Right atrium auricular region (tissue), 2 donors: Measurements from ENCODE around the gene AGAP1. TPM values are rescaled to one million over a fixed set of nuclear protein-coding genes. Genes with fewer than 3 reads are reported as not detected.

ENCODE experiments used
- DNase-seq: peaks from one replicate; pipeline ENCODE4 v3.0.0-alpha.2; 2019; ENCODE audit warnings: low spot score
- H3K27ac ChIP-seq, 2 donors: fragments of 200-600 bp; sonication (generic); 1 replicate in 1 of 2; 2 replicates in 1 of 2; pipeline ENCODE4 v1.5.1; 2016 to 2019
- H3K27me3 ChIP-seq, 2 donors: fragments of 200-600 bp; sonication (generic); one replicate each; pipeline versions ENCODE4 v1.5.1 to v1.6.0; 2017 to 2019
- H3K36me3 ChIP-seq: fragments of 200-600 bp; sonication (generic); one replicate; pipeline ENCODE4 v1.5.1; 2016
- H3K4me1 ChIP-seq, 2 donors: fragments of 200-600 bp; sonication (generic); one replicate each; pipeline versions ENCODE4 v1.5.1 to v1.6.0; 2017 to 2019
- H3K4me3 ChIP-seq, 2 donors: fragments of 200-600 bp; sonication (generic); 1 replicate in 1 of 2; 2 replicates in 1 of 2; pipeline ENCODE4 v1.5.1; 2017 to 2019; ENCODE audit warnings: mild to moderate bottlenecking in 1 of 2, moderate library complexity in 1 of 2
- H3K9me3 ChIP-seq, 2 donors: fragments of 200-600 bp; sonication (generic); one replicate each; pipeline ENCODE4 v1.5.1; 2019
- total RNA-seq, 2 donors: library from RNA; depleted of rRNA; stranded (reverse); fragments of >200 nt; gene quantifications; one replicate each; pipeline ENCODE4 v1.1.0, GENCODE V29; 2016
- TF ChIP-seq, protein P1 (sequence below), 2 donors: fragments of 200-600 bp; sonication (generic); IDR thresholded peaks; one replicate each; pipeline ENCODE4 v1.5.1; 2019; ENCODE audit warnings: antibody characterized with exemption in 2 of 2

AGAP1 gene
- total RNA-seq, 2 donors from 2014 or later, result 11.6 to 17.2 TPM

DNA sequence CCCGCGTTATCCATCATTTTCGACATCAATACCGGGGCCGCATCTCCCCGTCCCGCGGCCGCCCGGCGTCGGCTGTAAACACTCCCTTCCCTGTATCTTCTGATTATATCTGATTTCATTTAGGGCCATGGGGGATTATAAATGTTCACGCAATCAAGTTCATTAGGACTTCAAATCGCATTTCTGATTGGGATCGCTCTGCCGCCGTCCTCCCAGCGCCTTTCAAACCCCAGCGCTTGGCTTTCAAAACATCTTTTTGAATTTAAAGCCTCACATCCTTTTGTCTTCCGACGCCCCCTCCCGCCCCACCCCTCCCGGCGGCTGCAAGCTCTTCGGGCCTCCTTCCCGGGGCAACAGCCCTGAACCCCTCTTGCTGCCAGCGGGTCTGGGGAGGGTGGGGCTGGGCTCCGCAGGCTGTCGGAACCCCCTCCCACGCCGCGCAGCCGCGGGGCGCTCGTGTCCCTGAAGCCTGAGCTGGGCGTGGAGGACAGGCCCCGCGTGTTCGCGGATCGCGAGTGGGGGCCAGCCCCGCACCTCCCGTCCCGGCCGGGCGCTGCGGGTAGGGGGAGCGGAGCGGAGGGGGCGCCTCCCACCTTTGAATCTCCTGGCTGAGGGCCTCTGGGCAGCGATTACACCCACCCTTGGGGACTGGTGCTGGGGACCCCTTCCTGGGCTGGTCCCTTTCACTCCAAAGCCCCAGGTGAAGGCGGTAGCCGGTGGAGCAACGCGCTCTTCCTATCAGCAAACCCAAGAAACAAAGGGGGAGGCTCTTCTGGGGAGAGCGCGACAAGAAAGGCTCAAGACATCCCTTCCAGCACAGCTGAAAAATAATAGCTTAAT lies 685.6 kb downstream of the AGAP1 start:
- Histone ChIP-seq H3K4me1 (peaks cover 0 to 27% of the 10 kb centered on the region in 2 donors), H3K27me3 (peaks cover 22 to 31% of the 10 kb centered on the region in 2 donors), H3K4me3 (peak overlapping the region in 1 of 2 donors; percentile 33), H3K36me3 (no peaks in the 10 kb centered on the region), H3K27ac (no peak overlapping the region), H3K9me3 (no peaks in the 10 kb centered on the region)
- TF ChIP-seq, protein P1, sequence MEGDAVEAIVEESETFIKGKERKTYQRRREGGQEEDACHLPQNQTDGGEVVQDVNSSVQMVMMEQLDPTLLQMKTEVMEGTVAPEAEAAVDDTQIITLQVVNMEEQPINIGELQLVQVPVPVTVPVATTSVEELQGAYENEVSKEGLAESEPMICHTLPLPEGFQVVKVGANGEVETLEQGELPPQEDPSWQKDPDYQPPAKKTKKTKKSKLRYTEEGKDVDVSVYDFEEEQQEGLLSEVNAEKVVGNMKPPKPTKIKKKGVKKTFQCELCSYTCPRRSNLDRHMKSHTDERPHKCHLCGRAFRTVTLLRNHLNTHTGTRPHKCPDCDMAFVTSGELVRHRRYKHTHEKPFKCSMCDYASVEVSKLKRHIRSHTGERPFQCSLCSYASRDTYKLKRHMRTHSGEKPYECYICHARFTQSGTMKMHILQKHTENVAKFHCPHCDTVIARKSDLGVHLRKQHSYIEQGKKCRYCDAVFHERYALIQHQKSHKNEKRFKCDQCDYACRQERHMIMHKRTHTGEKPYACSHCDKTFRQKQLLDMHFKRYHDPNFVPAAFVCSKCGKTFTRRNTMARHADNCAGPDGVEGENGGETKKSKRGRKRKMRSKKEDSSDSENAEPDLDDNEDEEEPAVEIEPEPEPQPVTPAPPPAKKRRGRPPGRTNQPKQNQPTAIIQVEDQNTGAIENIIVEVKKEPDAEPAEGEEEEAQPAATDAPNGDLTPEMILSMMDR (IDR thresholded peaks at IDR 0.05), result no peak
- no peak for DNase-seq

DNA sequence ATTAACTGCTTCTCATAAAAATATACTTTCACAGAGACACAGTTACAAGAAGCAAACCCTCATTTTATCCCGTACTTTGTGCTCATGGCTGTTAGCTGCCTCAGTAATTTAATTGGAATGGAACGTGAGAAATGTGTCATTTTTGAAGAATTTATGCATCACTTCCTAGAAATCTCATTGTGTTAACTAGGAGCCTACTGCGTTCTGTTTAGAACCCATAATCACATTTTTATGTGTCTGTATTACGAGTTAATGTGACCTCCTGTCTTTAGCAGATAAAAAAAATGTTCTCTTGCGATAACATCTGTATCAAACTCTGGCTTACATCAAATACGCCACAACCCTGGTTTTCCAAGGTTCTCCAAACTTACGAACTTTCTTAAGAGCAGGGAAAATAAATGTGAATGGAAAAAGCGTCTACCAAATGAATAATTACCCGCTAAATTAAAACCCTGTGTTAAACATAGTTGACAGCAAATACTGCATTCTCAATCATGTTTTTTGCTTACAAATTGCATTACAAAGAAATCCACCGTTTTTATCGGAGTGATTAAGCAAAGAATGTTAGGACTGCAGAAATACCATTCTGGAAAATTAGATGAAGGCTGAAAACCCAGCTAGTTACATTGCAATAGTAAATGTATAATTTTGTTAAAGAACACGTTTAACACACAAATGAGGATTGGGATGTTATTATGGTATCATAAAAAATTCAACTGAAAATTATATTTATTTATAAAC lies 686.4 kb downstream of the AGAP1 start:
- TF ChIP-seq, protein P1 (IDR thresholded peaks at IDR 0.05), result no peak
- H3K27ac ChIP-seq, result no peak overlapping the region
- no peaks in the 10 kb centered on the region for H3K36me3 ChIP-seq
- H3K4me3 ChIP-seq, result peak overlapping the region in 1 of 2 donors; percentile 33
- H3K9me3 ChIP-seq, result no peaks in the 10 kb centered on the region
- no peak for DNase-seq
- H3K4me1 ChIP-seq, result peaks cover 0 to 27% of the 10 kb centered on the region in 2 donors
- peaks cover 17 to 28% of the 10 kb centered on the region in 2 donors for H3K27me3 ChIP-seq

DNA sequence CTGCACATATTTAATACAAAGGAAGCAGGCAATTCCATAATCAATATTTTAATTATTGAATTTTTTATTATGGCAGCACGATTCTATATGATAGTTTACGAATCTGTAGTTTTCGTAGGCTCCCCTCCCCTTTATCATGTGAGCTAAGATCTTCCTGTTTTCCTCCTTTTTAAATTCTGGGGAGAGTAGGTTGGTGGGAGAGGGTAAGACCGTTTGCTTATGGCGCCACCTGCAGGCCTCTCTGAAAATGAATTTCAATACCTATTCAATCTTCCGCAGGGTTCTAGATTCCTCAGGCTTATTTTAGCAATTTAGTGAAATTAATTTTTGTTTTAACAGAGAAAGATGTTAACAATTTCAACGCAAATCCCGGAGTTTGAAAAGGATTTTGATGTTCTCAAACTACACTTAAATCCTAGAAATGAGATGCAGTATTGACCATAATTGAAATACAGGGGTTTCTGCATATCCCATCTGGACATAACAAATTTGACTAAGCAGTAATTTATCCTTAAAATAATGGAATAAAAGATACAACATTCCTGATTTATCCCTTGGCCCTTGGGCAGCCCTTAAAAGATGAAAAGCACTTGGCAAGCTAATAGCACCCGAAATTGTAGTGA lies 687.1 kb downstream of the AGAP1 start:
- TF ChIP-seq, protein P1 (IDR thresholded peaks at IDR 0.05), result peak; percentile 47 to 77
- H3K4me1 ChIP-seq, result peaks cover 0 to 27% of the 10 kb centered on the region in 2 donors
- peaks cover 17 to 28% of the 10 kb centered on the region in 2 donors for H3K27me3 ChIP-seq
- H3K9me3 ChIP-seq, result no peaks in the 10 kb centered on the region
- H3K36me3 ChIP-seq, result no peaks in the 10 kb centered on the region
- H3K4me3 ChIP-seq, result no peak overlapping the region
- no peak overlapping the region for H3K27ac ChIP-seq
- DNase-seq, result no peak
